ENCODE data around the gene LILRA1.
"Not testable (repeated sequence)": the region's sequence is repeated elsewhere in the genome, so short reads cannot be mapped to it uniquely, and the experiment has no call there.

The LILRA1 gene

GRCh38 chr19:54627912-54628311, 34.5 kb downstream of the LILRA1 start:
- not testable (repeated sequence) for DNase-seq

- DNase-seq, result not testable (repeated sequence)
Measured at GRCh38 chr19:54630262-54630661, 36.8 kb downstream of the LILRA1 start, which contains the start of gene LILRB1. Gene LILRB1, plus strand, starts transcription at chr19:54630484. Its CDS starts 590 bp downstream, at chr19:54631074.

GRCh38 chr19:54630782-54631181, 37.4 kb downstream of the LILRA1 start:
- DNase-seq, result no peak

- DNase-seq, result not testable (repeated sequence)
Measured at GRCh38 chr19:54631489-54632337, 38.3 kb downstream of the LILRA1 start.

- DNase-seq, result not testable (repeated sequence)
Measured at GRCh38 chr19:54632517-54632916, 39.1 kb downstream of the LILRA1 start.

GRCh38 chr19:54633401-54633800, 40.0 kb downstream of the LILRA1 start:
- DNase-seq, result no peak

GRCh38 chr19:54636081-54636480, 42.6 kb downstream of the LILRA1 start:
- DNase-seq, result not testable (repeated sequence)

- no peak for DNase-seq
Measured at GRCh38 chr19:54638683-54639082, 45.3 kb downstream of the LILRA1 start.

- DNase-seq, result not testable (repeated sequence)
Measured at GRCh38 chr19:54642953-54643352, 49.5 kb downstream of the LILRA1 start.

GRCh38 chr19:54643583-54643982, 50.2 kb downstream of the LILRA1 start:
- DNase-seq, result not testable (repeated sequence)

GRCh38 chr19:54644056-54644455, 50.6 kb downstream of the LILRA1 start:
- DNase-seq, result no peak

GRCh38 chr19:54646331-54646841, 53.0 kb downstream of the LILRA1 start:
- DNase-seq, result no peak

GRCh38 chr19:54648129-54648528, 54.7 kb downstream of the LILRA1 start:
- no peak for DNase-seq

GRCh38 chr19:54650108-54650655, 56.8 kb downstream of the LILRA1 start:
- DNase-seq, result no peak
